ENCODE results near the gene NPIPA3.

GRCh38 chr16:14682121-14682520 is 21.1 kb upstream of the NPIPA3 start:
- TF ChIP-seq CTCF (IDR thresholded peaks at IDR 0.05) (no peak), POLR2A (IDR thresholded peaks at IDR 0.05) (no peak)
